Stimulated activated CD8-positive, alpha-beta memory T cell treated with anti-CD3 and anti-CD28 coated beads, Interleukin-12 subunit alpha, Interleukin-12 subunit beta, amount 100 ng/mL, for 24 hours (primary cell): ENCODE data around the gene ANKRD33.
"Not testable (repeated sequence)": the region's sequence is repeated elsewhere in the genome, so short reads cannot be mapped to it uniquely, and the experiment has no call there.

Experiments
- DNase-seq: peaks from one replicate; pipeline ENCODE4 v3.0.0-alpha.2; 2020; ENCODE audit errors: extremely low read depth

ANKRD33 gene

DNA sequence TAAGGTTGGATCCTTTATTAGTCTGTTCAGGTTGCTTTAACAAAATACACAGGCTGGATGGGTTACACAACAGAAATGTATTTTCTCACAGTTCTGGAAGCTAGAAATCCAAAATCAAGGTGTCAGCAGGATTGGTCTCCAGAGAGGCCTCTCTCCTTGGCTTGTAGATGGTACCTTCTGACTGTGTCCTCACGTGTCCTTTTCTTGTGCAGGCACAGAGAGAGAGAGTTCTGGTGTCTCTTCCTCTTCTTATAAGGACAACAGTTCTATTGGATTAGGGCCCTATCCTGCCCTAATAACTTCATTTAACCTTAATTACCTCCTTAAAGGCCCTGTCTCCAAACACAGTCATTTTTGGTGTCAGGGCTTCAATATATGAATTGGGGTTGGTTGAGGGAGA lies 4.6 kb upstream of the ANKRD33 start:
- DNase-seq = no peak

GRCh38 chr12:51883998-51884675 lies 3.8 kb upstream of the ANKRD33 start:
- DNase-seq = no peak

GRCh38 chr12:51884676-51885229 lies 3.1 kb upstream of the ANKRD33 start:
- no peak for DNase-seq

GRCh38 chr12:51885294-51886020 lies 2.4 kb upstream of the ANKRD33 start:
- not testable (repeated sequence) for DNase-seq

- DNase-seq = no peak
These were observed 1.7 kb upstream of the ANKRD33 start for GRCh38 chr12:51886021-51886710.

GRCh38 chr12:51888316-51889215 lies 663 bp downstream of the ANKRD33 start:
- DNase-seq = no peak

- no peak for DNase-seq
These were observed 1.6 kb downstream of the ANKRD33 start for GRCh38 chr12:51889216-51890132.

DNA sequence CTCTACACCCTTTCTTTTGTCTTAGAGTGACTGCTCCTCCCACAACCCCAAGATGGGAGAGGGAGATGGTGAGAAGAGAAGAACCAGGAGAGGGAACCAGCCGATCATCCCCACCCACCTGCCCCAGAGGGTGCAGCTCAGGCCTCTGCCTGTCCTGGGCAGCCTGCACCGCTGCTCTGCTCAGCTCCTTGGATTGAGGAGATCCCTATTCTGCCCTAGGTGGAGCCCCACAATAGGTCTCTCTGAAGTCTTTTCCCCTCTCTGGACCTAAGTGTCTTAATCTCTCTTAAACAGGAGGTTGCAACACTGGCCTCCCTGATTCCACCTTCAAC lies 2.2 kb downstream of the ANKRD33 start:
- DNase-seq = no peak

- no peak for DNase-seq
These were observed 2.7 kb downstream of the ANKRD33 start for GRCh38 chr12:51890511-51891171.

DNA sequence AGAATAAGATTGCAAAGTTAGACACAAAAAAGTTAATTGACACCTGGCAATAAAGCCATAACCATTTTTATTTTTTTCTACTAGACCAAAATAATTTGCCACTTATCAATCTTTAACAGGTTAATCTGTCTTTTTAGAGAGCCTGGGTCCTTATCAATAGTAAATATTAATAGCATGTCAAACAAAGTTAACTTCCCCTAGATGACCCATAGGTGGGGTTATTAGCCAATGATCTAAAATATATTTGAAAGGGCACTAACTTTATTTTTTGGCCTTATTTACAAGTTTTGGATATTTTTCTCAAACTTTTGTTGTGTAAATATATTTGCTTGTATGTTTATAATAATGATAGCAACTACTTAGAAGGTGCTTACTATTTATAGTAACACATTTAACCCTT lies 3.9 kb downstream of the ANKRD33 start:
- DNase-seq = no peak

- DNase-seq = no peak
These were observed 5.9 kb downstream of the ANKRD33 start for GRCh38 chr12:51893786-51894185.

DNA sequence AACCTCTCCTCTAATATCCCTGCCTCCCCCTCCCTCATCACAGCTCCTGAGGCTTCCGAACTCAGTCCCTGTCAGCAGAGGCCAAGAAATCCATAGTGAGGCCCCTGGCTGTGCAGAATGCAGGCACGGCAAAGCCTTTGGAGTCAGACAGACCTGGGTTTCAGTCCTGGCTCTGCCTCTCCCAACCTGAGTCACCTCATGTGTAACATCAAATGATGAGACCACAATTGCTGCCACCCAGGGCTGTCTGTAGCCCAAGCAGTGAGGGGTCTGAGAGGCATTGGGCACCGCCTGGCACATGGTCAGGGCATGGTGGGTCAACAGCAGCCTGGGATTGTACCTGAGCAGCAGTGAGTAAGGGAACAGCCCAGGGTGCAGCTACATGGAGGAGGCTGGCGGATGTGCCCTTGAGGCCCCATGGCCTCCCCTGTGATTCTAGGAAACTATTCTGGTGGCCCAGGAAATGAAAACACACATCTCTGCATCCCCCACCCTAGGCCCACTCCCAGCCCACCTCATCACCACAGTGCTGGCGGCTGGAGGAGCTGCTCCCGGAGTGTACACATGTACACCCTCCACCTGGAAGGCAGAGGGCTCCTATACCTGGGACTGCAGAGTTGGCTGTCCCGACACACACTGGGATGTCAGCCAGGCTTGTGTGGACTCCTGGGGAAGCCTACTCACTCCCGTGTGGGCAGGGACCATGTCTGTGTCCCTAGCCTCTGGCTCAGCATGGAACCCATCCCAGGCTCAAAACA lies 7.7 kb downstream of the ANKRD33 start:
- no peak for DNase-seq

GRCh38 chr12:51896236-51896635 lies 8.3 kb downstream of the ANKRD33 start:
- no peak for DNase-seq

DNA sequence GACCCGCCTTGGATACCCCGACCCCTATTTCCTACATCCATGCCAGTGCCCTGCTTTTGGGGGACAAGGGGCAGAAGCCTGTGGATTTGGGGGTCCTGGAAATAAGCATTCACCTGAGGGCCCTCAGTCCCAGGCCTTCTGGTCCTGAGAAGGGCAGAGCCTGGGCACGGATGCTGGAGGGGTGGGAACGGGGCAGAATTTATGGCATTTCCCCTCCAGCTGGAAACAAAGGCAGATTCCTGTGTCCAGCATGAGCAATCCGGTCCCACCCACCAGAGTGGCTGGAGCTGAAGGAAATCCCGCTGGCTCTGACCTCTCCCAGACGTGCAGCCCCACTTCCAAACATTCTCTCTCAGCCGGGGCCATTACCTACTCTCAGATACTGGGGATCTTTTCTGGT lies 9.3 kb downstream of the ANKRD33 start:
- no peak for DNase-seq

- DNase-seq = no peak
These were observed 10.6 kb downstream of the ANKRD33 start for GRCh38 chr12:51898506-51898905.

DNA sequence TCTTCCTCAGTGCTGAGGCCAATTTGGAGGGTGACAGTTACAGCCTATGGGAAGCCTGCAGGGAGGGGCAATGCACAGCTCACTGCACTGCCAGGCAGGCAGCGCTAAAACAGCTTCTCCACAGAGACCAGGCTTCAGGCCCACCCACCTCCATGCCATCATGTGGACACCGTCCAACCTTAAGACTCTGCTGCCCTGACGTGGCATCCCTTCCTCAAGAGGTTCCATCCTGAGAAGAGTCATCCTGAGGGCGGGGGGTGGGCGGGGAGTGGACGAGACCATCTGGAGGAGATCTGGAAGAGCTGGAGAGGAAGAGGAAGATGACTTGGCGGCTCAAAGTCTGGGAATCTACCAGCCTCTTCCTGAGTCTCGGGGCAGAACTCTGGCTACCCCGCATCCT lies 11.0 kb downstream of the ANKRD33 start:
- no peak for DNase-seq

GRCh38 chr12:51900323-51900889 lies 12.5 kb downstream of the ANKRD33 start:
- no peak for DNase-seq

DNA sequence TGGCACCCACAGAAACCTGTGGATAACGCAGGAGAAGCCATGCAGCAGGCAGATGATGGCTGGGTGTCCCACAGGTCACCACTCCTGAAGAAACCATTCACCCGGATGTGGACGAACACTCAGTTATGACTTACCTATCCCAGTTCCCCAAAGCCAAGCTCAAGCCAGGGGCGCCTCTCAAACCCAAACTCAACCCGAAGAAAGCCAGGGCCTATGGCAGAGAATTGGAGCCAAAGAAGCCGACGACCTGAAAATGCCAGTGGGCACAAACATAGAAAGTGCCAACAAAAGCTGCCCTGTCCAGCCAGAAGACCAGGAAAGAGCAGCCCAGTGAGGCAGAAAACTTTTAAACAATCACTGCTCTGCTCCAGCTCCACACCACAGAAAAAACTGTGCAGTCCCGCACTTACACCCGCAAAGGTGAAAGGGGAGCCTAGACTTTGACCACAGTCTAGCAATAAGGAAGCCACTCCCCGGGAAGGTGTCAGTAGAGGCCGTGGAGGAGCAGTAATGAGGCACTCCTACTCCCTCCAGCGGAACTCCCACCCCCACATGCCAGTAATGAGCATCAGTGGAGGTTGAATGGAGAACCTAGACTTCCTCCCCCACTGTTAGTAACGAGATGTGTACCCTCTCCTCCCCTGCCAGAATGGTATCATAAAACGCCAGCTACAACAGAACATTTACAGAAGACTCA lies 13.4 kb downstream of the ANKRD33 start:
- no peak for DNase-seq
